Measurements from ENCODE around the gene CACHD1. TPM values are rescaled to one million over a fixed set of nuclear protein-coding genes. Genes with fewer than 3 reads are reported as not detected.
A peak's percentile ranks its signal among the peaks of the same experiment; 100 is the strongest.

The CACHD1 gene
- total RNA-seq, 1 donor from 2014 or later: 14.2 TPM

DNA sequence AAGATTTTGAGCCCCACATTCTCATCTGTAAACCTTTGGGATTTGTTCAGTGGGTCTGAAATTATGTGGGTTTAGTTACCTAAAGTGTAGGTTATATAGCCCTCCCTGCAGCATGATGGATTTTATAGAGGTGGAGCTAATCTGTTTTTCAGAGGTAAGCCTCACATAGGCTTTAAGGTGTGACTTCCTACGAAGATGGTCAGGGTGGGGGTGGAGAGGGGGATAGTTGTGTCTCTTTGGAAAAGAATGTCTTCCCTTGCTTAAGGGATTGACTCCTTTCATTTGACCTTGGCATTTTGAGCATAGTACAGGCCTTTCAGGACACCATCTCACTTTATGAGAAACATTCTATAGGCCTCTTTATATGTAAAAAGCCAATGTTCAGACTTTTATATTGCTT lies 3.4 kb downstream of the CACHD1 start:
- no peak for DNase-seq (ENCODE audit: low spot score)

DNA sequence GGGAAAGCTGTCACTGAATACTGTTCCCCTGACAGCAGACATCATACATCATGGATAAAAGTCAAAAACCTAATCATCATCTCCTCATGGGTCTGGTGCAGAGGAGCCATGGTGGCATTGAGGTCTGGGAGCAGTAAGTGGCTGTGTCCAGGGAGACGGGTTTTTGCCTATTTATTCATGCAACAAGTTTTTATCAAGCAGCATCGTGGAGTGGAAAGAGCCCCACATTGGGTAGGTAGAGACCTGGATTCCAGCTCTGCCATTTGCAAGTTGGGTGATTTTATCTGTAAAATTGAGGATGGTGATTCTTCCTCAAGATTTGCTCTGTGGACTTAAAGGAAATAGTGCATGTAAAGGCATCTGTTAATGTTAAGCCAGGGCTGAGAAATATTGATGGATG lies 4.2 kb downstream of the CACHD1 start:
- no peak for DNase-seq (ENCODE audit: low spot score)

DNA sequence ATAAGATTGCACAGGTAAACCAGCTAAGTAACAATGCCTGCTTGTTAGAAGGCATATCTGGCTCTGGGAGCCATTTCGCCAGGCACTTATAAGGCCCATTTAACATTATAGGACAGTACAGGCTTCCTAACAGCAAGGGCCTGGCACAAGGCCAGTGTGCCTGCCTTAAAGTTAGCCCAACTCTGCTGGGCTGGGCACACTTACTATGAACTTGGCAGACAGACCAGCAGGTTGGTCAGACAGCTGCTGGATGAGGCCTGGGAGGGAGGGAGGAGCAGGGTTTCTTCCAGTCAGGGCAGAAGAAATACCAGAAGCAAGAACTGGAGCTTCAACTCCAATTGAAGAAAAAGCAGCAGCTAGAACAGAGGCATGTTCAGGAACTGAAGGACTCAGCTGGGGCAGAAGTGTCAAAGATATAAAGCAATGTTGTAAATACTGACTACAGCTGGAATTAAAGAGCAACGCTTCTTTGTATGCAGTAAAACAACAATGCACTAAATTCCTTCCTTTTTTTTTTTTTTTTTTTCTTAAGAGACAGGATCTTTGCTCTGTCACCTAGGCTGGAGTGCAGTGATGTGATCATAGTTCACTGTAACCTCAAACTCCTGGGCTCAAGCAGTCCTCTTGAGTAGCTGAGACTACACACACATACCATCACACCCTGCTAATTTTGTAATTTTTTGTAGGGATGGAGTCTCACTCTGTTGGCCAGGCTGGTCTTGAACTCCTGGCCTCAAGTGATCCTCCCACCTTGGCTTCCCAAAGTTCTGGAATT lies 4.9 kb downstream of the CACHD1 start:
- peak; percentile 50 for DNase-seq (ENCODE audit: low spot score)

DNA sequence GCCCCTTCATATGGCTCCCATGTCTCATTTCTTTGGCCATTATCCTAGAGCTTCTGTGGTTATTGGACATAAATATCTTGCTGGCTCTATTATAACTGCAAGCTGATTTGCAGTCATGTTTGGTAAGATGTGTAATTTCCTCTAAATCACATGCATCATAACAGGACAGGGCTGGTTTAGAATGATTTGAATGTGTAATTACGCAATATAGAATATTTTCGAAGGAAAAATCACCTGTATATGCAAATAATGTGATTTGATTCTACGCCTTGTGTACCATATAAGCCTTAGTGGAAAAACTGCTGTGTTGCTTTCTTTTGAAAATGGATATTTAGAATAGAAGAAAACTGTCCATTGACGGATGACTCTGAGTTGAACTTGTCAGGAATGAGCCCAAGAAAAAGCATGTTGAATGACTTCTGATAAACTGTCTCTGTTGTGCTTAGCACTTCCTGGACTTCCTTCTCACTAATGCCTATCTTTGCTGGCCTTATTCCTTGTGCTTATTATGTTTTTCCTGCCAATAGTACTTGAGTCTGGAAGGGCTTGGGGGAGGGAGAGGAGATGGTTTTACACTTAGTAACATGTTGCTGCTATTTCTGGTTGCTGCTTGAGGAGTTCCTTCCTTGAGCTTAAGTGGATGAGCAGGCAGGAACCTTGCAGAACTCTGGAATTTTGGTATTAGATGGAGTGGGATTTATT lies 6.5 kb downstream of the CACHD1 start:
- no peak for DNase-seq (ENCODE audit: low spot score)

DNA sequence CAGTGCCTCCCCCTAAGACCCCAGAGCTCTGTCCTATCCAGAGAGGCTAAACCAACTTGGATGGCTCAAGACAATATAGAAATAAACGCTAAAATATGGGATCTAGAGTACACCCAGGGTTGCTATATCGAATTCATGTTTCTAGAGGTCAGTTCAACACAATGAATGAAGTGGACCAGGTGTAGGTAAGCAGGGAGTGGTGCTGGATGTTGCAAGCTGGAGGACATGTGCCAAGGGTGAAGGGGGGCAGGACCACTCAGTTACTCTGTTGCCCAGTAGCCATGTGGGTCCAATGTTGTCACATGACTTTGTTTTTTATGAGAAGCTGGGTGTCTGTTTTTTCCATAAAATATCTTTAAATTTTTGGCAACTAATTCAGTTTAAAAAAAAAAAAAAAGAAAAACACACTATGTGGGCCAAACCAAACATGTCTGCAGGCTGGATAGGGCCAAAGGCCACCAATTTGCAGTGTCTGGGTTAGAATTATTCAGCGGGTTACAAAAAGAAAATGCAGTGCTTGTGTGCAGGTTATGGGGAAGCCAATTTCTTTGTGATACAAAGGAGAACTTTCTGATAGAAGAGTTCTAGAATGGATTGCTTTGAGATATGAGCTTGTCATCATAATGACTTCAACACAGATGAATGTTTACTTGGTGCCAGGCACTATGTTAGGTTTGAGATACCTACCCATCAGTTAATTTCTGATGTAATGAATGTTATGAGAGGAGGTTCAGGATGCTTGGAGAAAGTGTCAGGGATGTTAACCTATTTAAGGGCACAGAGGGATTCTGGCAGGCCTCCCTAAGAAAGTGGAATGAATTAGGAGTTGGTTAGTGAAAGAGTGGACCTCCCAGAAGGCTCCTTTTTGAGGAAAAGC lies 8.9 kb downstream of the CACHD1 start:
- no peak for DNase-seq (ENCODE audit: low spot score)

DNA sequence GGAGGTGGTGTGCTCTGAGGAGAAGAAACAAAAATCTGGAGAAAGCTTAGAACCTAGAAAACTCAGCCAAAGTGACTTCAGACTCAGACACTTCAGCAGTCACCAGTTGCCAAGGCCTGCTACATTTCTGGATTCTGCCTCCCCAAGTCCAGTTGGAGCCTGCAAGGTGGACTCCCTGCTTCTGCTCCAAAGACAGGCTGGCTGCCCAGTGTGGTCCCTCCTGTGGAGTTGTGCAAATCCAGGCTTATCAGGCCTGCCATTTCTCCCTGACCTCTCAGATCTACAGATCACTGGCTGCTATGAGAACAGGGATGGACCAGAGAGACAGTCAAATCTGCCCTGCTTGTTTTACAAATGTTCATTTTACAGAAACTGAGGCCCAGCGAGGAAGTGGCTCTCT lies 9.9 kb downstream of the CACHD1 start:
- no peak for DNase-seq (ENCODE audit: low spot score)

DNA sequence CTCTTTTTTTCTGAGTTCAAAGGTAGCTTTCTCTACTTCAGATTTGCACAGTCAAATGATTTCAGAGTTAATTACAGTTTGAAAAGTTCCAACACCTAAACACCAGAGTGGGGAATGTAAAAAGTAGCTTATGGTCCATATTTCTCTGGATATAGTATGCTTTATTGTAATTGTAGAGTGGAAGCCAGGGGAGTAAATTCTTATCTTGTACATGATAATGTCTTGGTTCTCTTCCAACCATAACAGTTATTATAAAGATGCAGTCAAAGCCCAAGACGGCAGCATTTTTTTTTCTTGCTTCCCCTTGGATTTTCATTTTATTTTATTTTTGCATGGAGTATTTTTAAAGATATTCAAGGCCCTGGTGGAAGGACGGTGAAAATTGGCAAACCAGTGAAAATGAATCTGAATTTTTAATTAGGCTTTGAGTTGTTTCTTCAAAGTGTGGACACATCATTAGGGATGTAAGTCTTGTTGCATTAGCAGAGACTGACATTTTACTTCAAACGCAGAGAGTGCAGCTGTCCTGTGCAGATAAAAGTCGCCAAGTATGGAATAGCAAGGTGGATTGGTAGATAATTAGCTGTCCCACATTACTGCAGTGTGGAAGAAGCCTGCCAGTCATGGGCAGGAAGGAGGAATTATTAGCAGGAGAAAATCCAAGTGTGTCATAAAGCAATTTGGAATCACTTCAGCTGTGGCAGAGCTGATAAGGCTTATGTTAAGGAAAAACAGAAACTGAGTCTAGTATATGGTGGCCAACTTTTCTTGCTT lies 11.3 kb downstream of the CACHD1 start:
- no peak for DNase-seq (ENCODE audit: low spot score)

DNA sequence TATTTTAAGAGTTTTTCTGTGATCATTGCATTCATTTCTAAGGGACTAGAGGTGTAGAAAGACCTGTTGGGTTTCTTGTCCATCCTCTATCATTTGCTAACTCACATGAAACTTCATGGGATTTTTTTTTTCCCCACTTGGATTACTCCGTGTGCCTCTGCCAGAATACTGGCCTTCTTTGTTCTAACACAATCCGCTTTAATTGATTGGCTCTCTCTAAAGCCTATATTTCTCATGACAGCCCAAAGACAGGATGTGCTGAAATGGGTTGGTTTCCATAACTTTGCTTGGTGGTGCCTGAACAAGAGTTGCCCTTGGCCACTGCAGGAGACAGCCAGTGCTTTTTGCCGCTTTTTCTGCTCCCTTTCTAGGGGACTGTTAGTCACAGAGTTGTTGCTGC lies 12.2 kb downstream of the CACHD1 start:
- DNase-seq (ENCODE audit: low spot score): no peak

DNA sequence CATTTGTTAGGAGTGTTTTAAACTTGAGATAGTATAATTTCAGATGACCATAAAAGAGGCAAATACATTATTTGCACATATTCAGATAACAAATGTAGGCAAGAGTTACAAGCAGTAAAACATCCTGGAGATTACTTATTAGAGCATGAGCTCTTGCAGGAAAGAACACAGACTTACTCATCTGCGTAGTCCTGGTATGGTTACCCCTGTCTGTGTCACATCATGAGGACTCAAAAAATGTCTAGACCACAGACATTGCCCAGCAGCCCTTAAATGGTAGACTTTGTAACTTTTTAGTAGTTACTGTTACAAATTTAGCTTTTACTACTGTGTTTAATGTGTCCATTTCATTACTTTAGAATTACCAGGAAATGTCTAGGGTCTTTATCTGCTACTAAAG lies 12.8 kb downstream of the CACHD1 start:
- DNase-seq (ENCODE audit: low spot score): no peak

DNA sequence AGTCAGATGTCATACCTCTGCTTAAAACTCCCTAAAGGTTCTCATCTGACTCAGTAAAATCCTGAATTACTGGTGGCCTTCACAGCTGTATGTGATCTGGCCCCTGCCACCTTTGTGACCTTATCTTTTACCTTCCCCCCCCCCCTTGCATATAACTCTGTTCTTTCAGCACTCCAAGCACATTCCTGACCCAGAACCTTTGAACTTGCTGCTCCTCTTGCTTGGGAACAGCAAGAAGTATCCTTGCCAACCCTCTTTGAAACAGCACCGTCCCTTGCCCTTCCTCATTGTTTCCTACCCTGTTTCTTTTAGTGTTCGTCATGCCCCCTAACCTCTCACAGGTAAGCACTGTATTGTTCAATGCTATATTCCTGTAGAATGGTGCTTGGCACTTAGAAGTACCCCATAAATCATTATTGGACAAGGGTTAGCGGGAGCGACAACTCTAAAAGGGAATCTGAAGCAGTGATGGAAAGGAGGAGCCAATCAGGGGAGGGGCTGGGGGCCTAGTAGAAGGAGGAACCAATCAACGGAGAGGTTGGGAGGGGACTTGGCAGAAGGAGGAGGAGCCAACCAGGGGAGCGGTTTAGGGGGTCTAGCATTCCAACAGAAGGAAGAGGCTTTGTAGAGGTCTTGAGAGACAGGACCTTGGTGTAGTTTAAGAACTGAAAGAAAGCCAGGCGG lies 13.9 kb downstream of the CACHD1 start:
- DNase-seq (ENCODE audit: low spot score): no peak

DNA sequence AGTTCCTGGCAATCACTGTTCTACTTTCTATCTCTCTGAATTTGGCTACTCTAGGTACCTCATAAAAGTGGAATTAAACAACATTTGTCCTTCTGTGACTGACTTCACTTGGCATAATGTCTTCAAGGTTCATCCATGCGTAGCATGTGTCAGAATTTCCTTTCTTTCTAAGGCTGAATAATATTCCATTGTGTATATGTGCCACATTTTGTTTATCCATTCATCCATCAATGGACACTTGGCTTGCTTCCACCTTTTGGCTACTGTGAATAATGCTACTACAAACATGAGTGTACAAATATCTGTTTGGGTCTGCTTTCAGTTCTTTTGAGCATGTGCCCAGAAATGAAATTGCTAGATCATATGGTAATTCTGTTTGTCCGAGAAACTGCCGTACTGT lies 14.7 kb downstream of the CACHD1 start:
- DNase-seq (ENCODE audit: low spot score): no peak

DNA sequence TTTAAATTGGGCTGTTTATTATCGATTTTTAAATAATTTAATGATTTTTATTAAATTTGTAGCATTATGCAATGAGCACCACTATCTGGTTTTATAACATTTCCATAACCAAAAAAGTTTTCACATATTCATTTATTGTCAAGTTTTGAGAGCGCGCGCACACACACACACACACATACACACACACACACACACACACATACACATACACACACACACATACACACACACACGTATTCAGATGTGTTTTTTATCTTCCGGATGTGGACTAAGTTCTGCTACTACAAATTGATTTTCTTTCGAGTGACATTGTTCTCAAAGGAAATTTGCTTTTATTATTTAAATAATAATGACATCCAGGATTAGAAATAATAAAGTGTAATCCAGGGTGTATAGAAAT lies 16.3 kb downstream of the CACHD1 start:
- no peak for DNase-seq (ENCODE audit: low spot score)

DNA sequence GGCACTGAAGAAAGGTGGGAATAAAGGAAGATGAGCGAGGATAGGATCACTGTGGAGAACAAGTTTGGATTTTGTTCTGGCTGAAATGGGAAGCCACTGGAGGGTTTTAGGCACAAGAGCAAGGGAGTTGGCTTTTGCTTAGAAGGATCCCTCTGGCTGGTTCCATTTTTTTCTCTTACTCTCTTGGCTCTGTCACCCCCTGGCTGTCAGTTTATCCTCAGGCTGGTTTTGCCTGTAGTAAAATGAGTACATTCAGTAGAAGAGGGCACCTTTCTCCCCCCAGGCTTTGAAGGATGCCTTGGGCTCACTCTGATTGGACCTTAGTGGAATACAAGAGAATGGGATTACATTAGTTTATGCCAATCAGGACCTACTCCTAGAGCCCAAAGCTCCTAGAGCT lies 17.1 kb downstream of the CACHD1 start:
- DNase-seq (ENCODE audit: low spot score): no peak

DNA sequence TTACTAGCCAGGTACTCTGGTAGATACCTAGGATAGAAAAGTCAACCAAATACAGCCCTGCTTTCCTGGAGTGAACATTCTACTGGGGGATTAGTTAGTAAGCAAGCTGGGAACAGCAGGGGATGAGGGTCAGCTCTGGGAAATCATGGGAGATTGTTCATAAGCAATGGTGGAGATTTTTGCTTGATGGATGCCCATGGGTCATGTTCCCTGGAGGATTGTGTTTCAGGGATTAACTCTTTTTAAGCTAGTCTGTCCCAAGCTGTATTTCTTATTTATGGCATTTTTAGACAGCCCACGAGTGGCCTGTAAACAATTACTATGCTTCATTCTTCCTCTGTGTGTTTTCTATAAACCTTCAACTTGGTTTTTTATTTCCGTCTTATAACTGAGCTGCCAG lies 18.9 kb downstream of the CACHD1 start:
- DNase-seq (ENCODE audit: low spot score): no peak

DNA sequence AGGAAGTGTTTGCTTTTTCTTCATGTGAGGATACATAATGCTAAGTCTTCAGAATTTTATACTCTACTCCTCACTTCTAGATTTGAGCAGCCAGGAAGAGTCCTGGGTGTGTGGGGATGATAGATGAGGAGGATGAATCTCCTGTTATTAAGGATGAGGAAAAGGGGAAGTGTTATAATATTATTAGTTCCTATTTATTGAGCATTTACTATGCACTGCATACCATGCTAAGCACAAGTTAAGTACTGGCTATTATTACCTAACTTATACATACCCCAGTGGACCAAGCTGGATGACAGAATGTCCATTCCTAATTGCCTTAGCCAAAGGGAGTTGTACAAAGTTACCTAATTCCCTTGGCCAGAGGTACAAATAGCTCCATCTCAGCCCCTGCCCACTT lies 19.8 kb downstream of the CACHD1 start:
- no peak for DNase-seq (ENCODE audit: low spot score)

DNA sequence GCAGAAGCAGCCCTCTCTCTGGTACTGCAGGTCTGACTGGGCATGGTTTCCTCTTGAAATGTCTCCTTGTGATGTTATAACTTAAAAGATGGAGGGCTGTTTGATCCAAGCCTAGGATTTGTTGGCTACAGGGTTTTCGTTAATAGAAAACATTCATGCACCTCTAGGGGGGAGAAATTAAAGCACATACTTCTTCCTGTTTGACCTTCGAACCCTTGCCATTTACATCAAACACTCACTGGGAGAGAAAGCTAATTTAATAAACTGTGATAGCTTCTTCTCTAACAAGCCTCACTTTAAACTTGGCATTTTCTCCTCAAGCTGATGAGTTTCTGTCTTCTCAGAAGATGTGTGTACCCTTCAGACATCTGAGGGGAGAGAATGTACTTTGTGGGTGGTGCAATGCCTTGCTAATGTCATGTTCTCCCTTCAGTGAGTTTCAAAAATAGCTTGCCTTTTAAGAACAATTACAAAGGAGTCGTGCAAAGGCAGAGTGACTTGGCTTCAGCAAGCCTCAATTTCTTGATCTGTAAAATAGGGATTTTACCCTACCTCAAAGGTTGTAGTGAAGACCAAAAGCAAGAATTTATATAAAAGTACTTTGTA lies 20.4 kb downstream of the CACHD1 start:
- DNase-seq (ENCODE audit: low spot score): no peak

DNA sequence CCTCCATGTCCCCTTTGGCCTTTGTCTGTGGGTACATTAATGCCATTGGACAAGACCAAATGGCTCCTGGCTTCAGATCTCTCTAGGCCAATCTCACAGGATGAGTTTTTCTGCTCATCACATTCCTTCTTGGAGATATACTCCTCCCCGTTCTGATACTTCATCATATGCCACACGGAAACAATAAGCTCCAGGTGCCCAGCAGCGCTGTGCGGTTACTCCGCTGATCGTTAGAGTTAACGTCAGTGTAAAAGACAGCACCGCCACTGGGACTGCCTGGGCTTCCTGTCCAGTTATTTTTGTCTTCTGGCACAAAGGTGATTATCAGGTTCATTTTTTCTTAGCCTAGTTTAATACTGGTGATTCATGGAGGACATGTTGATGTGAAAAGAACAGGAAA lies 22.5 kb downstream of the CACHD1 start:
- no peak for DNase-seq (ENCODE audit: low spot score)

DNA sequence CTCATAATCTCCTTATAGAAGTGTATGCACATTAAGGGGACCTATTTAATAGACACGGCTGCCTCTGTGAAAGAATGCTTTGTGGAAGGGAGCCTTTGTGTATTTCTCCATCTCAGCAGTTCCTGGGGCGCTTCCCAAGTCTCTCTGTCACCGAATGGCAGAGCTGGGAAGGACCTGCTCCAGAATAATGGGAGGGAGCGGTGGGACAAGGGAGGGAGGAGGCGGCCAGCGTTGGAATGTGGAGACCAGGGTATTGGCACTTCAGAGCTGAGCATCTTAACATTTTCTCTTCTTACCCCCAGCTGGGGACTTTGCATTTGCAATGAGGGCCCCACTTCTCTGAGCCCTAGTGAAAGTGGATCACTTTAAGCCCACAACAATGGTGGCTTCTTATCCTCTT lies 23.9 kb downstream of the CACHD1 start:
- DNase-seq (ENCODE audit: low spot score): no peak

DNA sequence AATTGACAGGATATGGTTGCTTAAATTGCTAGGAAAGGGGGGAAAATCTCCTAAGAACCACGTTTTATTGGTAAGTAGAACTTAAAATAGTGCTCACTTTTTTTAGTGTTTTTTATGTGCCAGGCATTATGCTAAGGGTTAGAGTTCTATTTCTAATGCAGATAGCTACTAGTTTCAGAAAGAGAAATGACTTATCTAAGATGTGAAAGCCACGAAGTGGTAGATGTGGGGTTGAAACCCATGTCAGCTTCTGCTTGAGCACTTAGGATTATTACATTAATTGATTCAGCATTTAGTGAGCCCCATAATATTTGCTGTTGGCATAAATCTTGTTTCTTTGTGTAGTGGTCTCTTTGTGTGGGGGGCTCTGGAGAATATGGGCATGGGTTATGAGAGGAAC lies 24.7 kb downstream of the CACHD1 start:
- DNase-seq (ENCODE audit: low spot score): no peak

DNA sequence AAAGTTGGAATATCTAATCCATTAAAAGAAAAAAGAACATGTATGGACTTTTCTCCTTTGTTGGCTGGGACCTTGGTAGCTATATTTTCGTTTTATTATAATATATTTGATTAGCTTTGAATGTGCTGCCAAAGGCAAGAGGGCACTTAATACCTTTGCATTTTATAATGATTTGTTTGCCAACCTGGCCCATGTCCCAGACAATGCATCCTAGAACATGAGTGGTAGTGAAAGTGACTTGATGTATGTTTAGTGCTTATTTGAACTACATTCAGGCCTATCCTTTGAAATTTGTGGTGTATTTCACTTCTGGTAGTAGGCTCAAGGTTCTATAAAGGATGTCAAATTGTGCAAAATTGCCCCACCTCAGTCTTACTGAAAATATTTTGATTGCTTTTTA lies 25.9 kb downstream of the CACHD1 start:
- DNase-seq (ENCODE audit: low spot score): no peak

DNA sequence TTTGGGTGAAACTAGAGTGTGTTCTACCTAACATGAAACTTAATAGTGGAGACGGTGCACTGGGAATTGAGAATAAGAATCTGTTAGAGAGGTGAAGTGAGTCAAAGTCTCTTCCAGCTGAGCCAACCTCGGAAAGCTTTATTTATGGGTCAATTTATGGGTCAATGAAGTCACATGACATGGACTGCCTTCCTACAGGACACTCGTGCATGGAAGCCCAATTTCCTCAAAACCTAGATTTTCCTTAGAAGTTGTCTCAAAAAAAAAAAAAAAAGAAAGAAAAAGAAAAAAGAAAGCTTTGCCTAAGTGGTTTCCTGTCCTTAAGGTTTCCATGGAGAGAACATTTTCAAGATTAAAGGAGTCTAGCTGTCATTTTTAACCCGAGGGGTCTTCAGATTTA lies 26.7 kb downstream of the CACHD1 start:
- no peak for DNase-seq (ENCODE audit: low spot score)
